Vagina (tissue), 2 donors: ENCODE measurements around the gene CFAP119.

Source experiments
- POLR2AphosphoS5 ChIP-seq, 2 donors: sonication (generic); formaldehyde crosslinking; IDR thresholded peaks; one replicate each; pipeline ENCODE4 v1.9.0; 2017; ENCODE audit warnings: antibody characterized with exemption in 2 of 2, mild to moderate bottlenecking in 2 of 2, low read depth in 1 of 2; ENCODE audit not compliant: insufficient read depth in 1 of 2
- TF ChIP-seq, protein P1 (sequence below), 3 experiments: fragments of 450-650 bp in 2 of 3; fragments of 200-600 bp in 1 of 3; sonication (generic) in 1 of 3; IDR thresholded peaks; one replicate each; pipeline ENCODE4 v1.5.1; 2017 to 2019; ENCODE audit warnings: antibody characterized with exemption in 3 of 3, mild to moderate bottlenecking in 2 of 3, moderate library complexity in 2 of 3

DNA sequence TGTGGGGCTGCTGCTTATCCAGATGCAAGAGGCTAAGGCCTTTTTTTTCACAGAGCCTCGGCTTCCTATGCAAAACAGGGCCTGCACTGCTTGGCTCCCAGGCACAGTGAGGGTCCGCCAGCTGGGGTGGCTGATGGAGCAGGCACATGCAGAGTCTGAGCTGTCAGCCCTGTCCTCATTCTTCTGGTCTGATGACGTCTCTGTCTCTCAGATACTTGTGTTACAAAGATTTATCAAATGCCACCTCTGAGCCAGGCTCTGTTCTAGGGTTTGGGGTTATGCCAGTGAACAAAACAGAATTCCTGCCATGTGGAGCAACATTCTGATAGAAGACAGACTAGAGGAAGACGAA, 5.0 kb upstream of the CFAP119 start:
- no peak for TF ChIP-seq POLR2AphosphoS5 (IDR thresholded peaks at IDR 0.05; ENCODE audit: insufficient read depth in 1 of 2, low read depth in 1 of 2)
- TF ChIP-seq, protein P1, sequence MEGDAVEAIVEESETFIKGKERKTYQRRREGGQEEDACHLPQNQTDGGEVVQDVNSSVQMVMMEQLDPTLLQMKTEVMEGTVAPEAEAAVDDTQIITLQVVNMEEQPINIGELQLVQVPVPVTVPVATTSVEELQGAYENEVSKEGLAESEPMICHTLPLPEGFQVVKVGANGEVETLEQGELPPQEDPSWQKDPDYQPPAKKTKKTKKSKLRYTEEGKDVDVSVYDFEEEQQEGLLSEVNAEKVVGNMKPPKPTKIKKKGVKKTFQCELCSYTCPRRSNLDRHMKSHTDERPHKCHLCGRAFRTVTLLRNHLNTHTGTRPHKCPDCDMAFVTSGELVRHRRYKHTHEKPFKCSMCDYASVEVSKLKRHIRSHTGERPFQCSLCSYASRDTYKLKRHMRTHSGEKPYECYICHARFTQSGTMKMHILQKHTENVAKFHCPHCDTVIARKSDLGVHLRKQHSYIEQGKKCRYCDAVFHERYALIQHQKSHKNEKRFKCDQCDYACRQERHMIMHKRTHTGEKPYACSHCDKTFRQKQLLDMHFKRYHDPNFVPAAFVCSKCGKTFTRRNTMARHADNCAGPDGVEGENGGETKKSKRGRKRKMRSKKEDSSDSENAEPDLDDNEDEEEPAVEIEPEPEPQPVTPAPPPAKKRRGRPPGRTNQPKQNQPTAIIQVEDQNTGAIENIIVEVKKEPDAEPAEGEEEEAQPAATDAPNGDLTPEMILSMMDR (IDR thresholded peaks at IDR 0.05) = no peak
